Keratinocyte (primary cell): ENCODE measurements around the gene OPRL1.

Experiments used
- EZH2 ChIP-seq: IDR thresholded peaks from one replicate; pipeline ENCODE4 v1.6.1; 2012; ENCODE audit warnings: inconsistent platforms, mild to moderate bottlenecking, low read length, moderate library complexity
- TF ChIP-seq, protein P1 (sequence below), 3 experiments: IDR thresholded peaks in 1 of 3; conservative IDR thresholded peaks in 1 of 3; optimal IDR thresholded peaks in 1 of 3; 2 replicates in 2 of 3; 3 replicates in 1 of 3; pipeline versions ENCODE3 to v1.5.1; 2011; ENCODE audit warnings: low read length in 3 of 3, mild to moderate bottlenecking in 3 of 3, moderate library complexity in 2 of 3, control low read depth in 1 of 3, inconsistent platforms in 1 of 3; ENCODE audit not compliant: insufficient read depth in 2 of 3; ENCODE audit errors: extremely low read depth in 1 of 3

DNA sequence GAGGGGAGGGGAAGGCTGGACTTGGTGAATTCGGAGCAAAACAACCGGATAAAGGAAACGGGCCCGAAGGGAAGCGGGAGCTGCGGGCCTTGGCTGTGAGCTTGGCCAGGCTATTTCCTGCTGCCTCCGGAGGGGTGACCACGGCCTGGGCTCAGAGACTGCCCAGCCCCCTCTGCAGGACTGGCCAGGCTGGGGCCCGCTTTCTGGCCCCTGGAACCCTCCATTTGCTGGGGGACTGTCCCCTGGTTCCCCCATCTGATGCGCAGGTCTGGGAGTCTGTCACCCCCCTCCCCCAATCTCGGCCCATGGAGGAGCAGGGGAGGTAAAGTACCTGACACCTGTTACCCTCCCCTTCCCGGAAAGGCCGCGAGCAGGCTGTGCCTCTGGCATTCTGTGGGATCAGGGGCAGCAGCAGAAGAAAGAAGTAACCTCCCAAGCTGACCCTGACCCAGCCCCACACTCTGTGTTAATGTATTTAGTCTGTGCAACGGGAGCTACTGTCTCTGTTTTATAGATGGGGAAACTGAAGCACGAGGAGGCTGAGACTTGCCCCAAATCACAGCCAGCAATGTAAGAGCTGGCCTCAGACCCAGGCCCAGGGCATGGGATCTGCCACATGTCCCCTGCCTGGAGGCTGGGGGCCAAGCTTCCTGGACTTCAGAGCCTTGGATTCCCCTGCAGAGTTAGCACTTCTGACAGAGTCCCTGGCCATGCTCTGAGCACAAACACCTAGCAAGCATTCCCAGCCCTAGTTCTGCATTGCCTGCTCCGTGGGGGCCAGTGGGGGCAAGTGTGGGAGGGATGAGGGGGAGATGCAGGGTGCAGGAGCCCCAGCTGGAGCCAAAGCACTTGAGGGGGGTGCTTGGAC lies 40.4 kb upstream of the OPRL1 start:
- TF ChIP-seq, protein P1, sequence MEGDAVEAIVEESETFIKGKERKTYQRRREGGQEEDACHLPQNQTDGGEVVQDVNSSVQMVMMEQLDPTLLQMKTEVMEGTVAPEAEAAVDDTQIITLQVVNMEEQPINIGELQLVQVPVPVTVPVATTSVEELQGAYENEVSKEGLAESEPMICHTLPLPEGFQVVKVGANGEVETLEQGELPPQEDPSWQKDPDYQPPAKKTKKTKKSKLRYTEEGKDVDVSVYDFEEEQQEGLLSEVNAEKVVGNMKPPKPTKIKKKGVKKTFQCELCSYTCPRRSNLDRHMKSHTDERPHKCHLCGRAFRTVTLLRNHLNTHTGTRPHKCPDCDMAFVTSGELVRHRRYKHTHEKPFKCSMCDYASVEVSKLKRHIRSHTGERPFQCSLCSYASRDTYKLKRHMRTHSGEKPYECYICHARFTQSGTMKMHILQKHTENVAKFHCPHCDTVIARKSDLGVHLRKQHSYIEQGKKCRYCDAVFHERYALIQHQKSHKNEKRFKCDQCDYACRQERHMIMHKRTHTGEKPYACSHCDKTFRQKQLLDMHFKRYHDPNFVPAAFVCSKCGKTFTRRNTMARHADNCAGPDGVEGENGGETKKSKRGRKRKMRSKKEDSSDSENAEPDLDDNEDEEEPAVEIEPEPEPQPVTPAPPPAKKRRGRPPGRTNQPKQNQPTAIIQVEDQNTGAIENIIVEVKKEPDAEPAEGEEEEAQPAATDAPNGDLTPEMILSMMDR (optimal IDR thresholded peaks at IDR 0.05 in 1 of 3, IDR thresholded peaks at IDR 0.05 in 1 of 3, conservative IDR thresholded peaks at IDR 0.05 in 1 of 3; ENCODE audit: extremely low read depth in 1 of 3, insufficient read depth in 2 of 3, low read length in 3 of 3) = no peak
- no peak for TF ChIP-seq EZH2
